Hepatocyte (in vitro differentiated cells): ENCODE measurements around the gene SHROOM3.

Experiments
- CTCF ChIP-seq: fragments of 200-600 bp; sonication (generic); IDR thresholded peaks from 2 replicates; pipeline ENCODE4 v1.5.1; 2016; ENCODE audit warnings: antibody characterized with exemption, mild to moderate bottlenecking; ENCODE audit not compliant: poor library complexity
- EZH2 ChIP-seq: fragments of 200-600 bp; sonication (generic); IDR thresholded peaks from 2 replicates; pipeline ENCODE4 v1.6.1; 2016; ENCODE audit warnings: antibody characterized with exemption, mild to moderate bottlenecking, borderline replicate concordance
- EZH2phosphoT487 ChIP-seq: fragments of 200-600 bp; sonication (generic); IDR thresholded peaks from one replicate; pipeline ENCODE4 v1.6.1; 2018; ENCODE audit warnings: antibody characterized with exemption, mild to moderate bottlenecking, low read depth, moderate library complexity; ENCODE audit not compliant: unreplicated experiment, severe bottlenecking

GRCh38 chr4:76605099-76605563 is 170.1 kb downstream of the SHROOM3 start:
- TF ChIP-seq CTCF: no peak
- TF ChIP-seq EZH2: no peak
- no peak for TF ChIP-seq EZH2phosphoT487
